ENCODE data around the gene ADGRB3.

Gene ADGRB3

GRCh38 chr6:69386426-69386825 is 751.3 kb downstream of the ADGRB3 start:
- intact Hi-C loops (cut with DNase I; ENCODE audit: low total_unique reads) = no loop called here
- no peak overlapping the region for H3K4me3 ChIP-seq
- no peaks in the 10 kb centered on the region for H3K27me3 ChIP-seq
- H3K9me3 ChIP-seq = no peaks in the 10 kb centered on the region
- H3K4me1 ChIP-seq = no peaks in the 10 kb centered on the region
- no peak overlapping the region for H3K27ac ChIP-seq
- H3K36me3 ChIP-seq = no peaks in the 10 kb centered on the region
- DNase-seq = no peak
- TF ChIP-seq CTCF (IDR thresholded peaks at IDR 0.05) = no peak

GRCh38 chr6:69390125-69390524 is 755.0 kb downstream of the ADGRB3 start:
- Histone ChIP-seq H3K4me1 (no peaks in the 10 kb centered on the region), H3K9me3 (no peaks in the 10 kb centered on the region), H3K27ac (no peak overlapping the region), H3K36me3 (no peaks in the 10 kb centered on the region), H3K27me3 (no peaks in the 10 kb centered on the region), H3K4me3 (no peak overlapping the region)
- no peak for TF ChIP-seq CTCF (IDR thresholded peaks at IDR 0.05)
- intact Hi-C loops (cut with DNase I; ENCODE audit: low total_unique reads) = no loop called here
- DNase-seq = no peak

GRCh38 chr6:69391106-69391505 is 756.0 kb downstream of the ADGRB3 start:
- Histone ChIP-seq H3K4me1 (no peaks in the 10 kb centered on the region), H3K4me3 (no peak overlapping the region), H3K27me3 (no peaks in the 10 kb centered on the region), H3K36me3 (no peaks in the 10 kb centered on the region), H3K9me3 (no peaks in the 10 kb centered on the region), H3K27ac (no peak overlapping the region)
- DNase-seq = no peak
- intact Hi-C loops (cut with DNase I; ENCODE audit: low total_unique reads) = no loop called here
- no peak for TF ChIP-seq CTCF (IDR thresholded peaks at IDR 0.05)

- no peaks in the 10 kb centered on the region for H3K4me1 ChIP-seq
- H3K36me3 ChIP-seq = no peaks in the 10 kb centered on the region
- no peak for TF ChIP-seq CTCF (IDR thresholded peaks at IDR 0.05)
- H3K4me3 ChIP-seq = no peak overlapping the region
- H3K9me3 ChIP-seq = no peaks in the 10 kb centered on the region
- no peak for DNase-seq
- H3K27ac ChIP-seq = no peak overlapping the region
- H3K27me3 ChIP-seq = no peaks in the 10 kb centered on the region
- intact Hi-C loops (cut with DNase I; ENCODE audit: low total_unique reads) = no loop called here
Measured at GRCh38 chr6:69392745-69393144, 757.7 kb downstream of the ADGRB3 start.

- intact Hi-C loops (cut with DNase I; ENCODE audit: low total_unique reads) = no loop called here
- no peaks in the 10 kb centered on the region for H3K36me3 ChIP-seq
- no peak overlapping the region for H3K4me3 ChIP-seq
- no peaks in the 10 kb centered on the region for H3K4me1 ChIP-seq
- H3K9me3 ChIP-seq = no peaks in the 10 kb centered on the region
- no peaks in the 10 kb centered on the region for H3K27me3 ChIP-seq
- no peak overlapping the region for H3K27ac ChIP-seq
- no peak for DNase-seq
- no peak for TF ChIP-seq CTCF (IDR thresholded peaks at IDR 0.05)
Measured at GRCh38 chr6:69398311-69398710, 763.2 kb downstream of the ADGRB3 start.

- H3K36me3 ChIP-seq = no peaks in the 10 kb centered on the region
- no peaks in the 10 kb centered on the region for H3K27me3 ChIP-seq
- no peak overlapping the region for H3K4me3 ChIP-seq
- no peak for TF ChIP-seq CTCF (IDR thresholded peaks at IDR 0.05)
- H3K27ac ChIP-seq = no peak overlapping the region
- DNase-seq = no peak
- intact Hi-C loops (cut with DNase I; ENCODE audit: low total_unique reads) = no loop called here
- no peaks in the 10 kb centered on the region for H3K9me3 ChIP-seq
- H3K4me1 ChIP-seq = no peaks in the 10 kb centered on the region
Measured at GRCh38 chr6:69398729-69399128, 763.6 kb downstream of the ADGRB3 start.
